DMS53 treated with DMSO at 0.1 percent for 48 hours (cell line): Measurements from ENCODE around the gene PPM1J.
"Not testable (repeated sequence)": the region's sequence is repeated elsewhere in the genome, so short reads cannot be mapped to it uniquely, and the experiment has no call there.

Source experiments
- DNase-seq: peaks from one replicate; lab custom pipeline; 2025; ENCODE audit not compliant: unreplicated experiment; lab: John Stamatoyannopoulos, UW

PPM1J gene

GRCh38 chr1:112722601-112723510, 7.7 kb upstream of the PPM1J start:
- DNase-seq: no peak

- DNase-seq: no peak
Measured at GRCh38 chr1:112721966-112722524, 6.9 kb upstream of the PPM1J start.

GRCh38 chr1:112721294-112721693, 6.2 kb upstream of the PPM1J start:
- not testable (repeated sequence) for DNase-seq

GRCh38 chr1:112720800-112721199, 5.7 kb upstream of the PPM1J start:
- DNase-seq: no peak

- no peak for DNase-seq
Measured at GRCh38 chr1:112719706-112720105, 4.6 kb upstream of the PPM1J start.

GRCh38 chr1:112718691-112719418, 3.7 kb upstream of the PPM1J start:
- peak; percentile 44 for DNase-seq

GRCh38 chr1:112717263-112717873, 2.2 kb upstream of the PPM1J start:
- DNase-seq: no peak

GRCh38 chr1:112716133-112716720, 1.1 kb upstream of the PPM1J start:
- DNase-seq: peak; percentile 83

GRCh38 chr1:112714313-112715263, 544 bp downstream of the PPM1J start:
- no peak for DNase-seq

GRCh38 chr1:112713466-112714312, 1.4 kb downstream of the PPM1J start:
- no peak for DNase-seq

- no peak for DNase-seq
Measured at GRCh38 chr1:112712701-112713128, 2.4 kb downstream of the PPM1J start.

GRCh38 chr1:112712191-112712590, 2.9 kb downstream of the PPM1J start:
- no peak for DNase-seq

GRCh38 chr1:112711670-112712069, 3.5 kb downstream of the PPM1J start:
- DNase-seq: no peak

GRCh38 chr1:112711041-112711440, 4.1 kb downstream of the PPM1J start:
- DNase-seq: no peak

- no peak for DNase-seq
Measured at GRCh38 chr1:112710586-112710985, 4.5 kb downstream of the PPM1J start.

- no peak for DNase-seq
Measured at GRCh38 chr1:112710159-112710558, 5.0 kb downstream of the PPM1J start.

- DNase-seq: no peak
Measured at GRCh38 chr1:112708489-112708888, 6.6 kb downstream of the PPM1J start.

GRCh38 chr1:112708002-112708448, 7.1 kb downstream of the PPM1J start:
- DNase-seq: no peak
